ENCODE measurements around the gene PCBP3. TPM values are rescaled to one million over a fixed set of nuclear protein-coding genes. Genes with fewer than 3 reads are reported as not detected.
"Not testable (repeated sequence)": the region's sequence is repeated elsewhere in the genome, so short reads cannot be mapped to it uniquely, and the experiment has no call there.

PCBP3 gene
- polyA plus RNA-seq, 1 donor (not counting 4 experiments of a cell fraction or from before 2014, with no cell fraction given) = 0.25 TPM

DNA sequence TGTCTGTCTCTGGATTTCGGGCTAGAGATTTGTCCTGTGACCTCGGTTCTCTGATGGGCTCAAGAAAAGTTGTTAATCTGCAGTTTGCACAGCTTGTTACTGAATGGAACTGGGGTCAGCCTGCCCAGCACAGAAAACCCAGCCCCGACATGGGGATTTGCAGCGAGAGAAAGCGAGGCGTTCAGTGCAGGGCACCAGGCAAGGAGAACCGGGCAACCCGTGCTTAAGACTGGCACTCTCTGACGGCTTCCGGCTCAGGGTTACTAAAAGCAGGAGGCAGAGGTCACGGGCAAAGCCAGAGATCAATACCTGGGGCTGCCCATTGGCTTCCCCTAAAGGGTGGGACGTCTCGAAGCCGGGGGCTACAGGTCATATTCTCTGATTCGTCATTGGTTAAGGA, 308.2 kb downstream of the PCBP3 start:
- peaks cover 22% of the 10 kb centered on the region for H3K4me1 ChIP-seq (ENCODE audit: control insufficient read depth, extremely low read depth, insufficient read depth, low read length)
- H3K4me2 ChIP-seq (ENCODE audit: control insufficient read depth, extremely low read depth, insufficient read depth, low read depth, low read length) = no peak overlapping the region
- no peak for FAIRE-seq
- H4K20me1 ChIP-seq (ENCODE audit: control insufficient read depth, extremely low read depth, insufficient read depth, low read length) = no peaks in the 10 kb centered on the region
- dilution Hi-C loops (cut with MboI; ENCODE audit: extremely low pct_ligation_motif_present, low sequenced_read_pairs) = no loop called here
- no peak overlapping the region for H2AFZ ChIP-seq (ENCODE audit: control insufficient read depth, low read length)
- H3K9me3 ChIP-seq (ENCODE audit: control insufficient read depth, low read depth, low read length) = no peaks in the 10 kb centered on the region
- H3K27ac ChIP-seq (ENCODE audit: control insufficient read depth, insufficient read depth, low read length) = no peak overlapping the region
- no peaks in the 10 kb centered on the region for H3K9me1 ChIP-seq (ENCODE audit: control insufficient read depth, extremely low read depth, insufficient read depth, low read length)
- H3K36me3 ChIP-seq (ENCODE audit: control insufficient read depth in 2 of 2, extremely low read depth in 1 of 2, insufficient read depth in 2 of 2, low read length in 2 of 2) = no peaks in the 10 kb centered on the region
- H3K27me3 ChIP-seq (ENCODE audit: control insufficient read depth, extremely low read depth, insufficient read depth, low read length) = peaks cover 36% of the 10 kb centered on the region
- TF ChIP-seq, protein P1, sequence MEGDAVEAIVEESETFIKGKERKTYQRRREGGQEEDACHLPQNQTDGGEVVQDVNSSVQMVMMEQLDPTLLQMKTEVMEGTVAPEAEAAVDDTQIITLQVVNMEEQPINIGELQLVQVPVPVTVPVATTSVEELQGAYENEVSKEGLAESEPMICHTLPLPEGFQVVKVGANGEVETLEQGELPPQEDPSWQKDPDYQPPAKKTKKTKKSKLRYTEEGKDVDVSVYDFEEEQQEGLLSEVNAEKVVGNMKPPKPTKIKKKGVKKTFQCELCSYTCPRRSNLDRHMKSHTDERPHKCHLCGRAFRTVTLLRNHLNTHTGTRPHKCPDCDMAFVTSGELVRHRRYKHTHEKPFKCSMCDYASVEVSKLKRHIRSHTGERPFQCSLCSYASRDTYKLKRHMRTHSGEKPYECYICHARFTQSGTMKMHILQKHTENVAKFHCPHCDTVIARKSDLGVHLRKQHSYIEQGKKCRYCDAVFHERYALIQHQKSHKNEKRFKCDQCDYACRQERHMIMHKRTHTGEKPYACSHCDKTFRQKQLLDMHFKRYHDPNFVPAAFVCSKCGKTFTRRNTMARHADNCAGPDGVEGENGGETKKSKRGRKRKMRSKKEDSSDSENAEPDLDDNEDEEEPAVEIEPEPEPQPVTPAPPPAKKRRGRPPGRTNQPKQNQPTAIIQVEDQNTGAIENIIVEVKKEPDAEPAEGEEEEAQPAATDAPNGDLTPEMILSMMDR (optimal IDR thresholded peaks at IDR 0.05 in 1 of 3, IDR thresholded peaks at IDR 0.05 in 1 of 3, conservative IDR thresholded peaks at IDR 0.05 in 1 of 3; ENCODE audit: extremely low read depth in 1 of 3, insufficient read depth in 2 of 3, low read length in 3 of 3) = no peak
- no peak for TF ChIP-seq EZH2 (IDR thresholded peaks at IDR 0.05; ENCODE audit: low read length)
- H3K4me3 ChIP-seq (ENCODE audit: control insufficient read depth in 2 of 3, extremely low read depth in 1 of 3, insufficient read depth in 2 of 3, low read depth in 1 of 3, low read length in 3 of 3) = no peak overlapping the region
- H3K9ac ChIP-seq (ENCODE audit: control insufficient read depth, extremely low read depth, insufficient read depth, low read length) = no peak overlapping the region
- DNase-seq (ENCODE audit: low read depth, low spot score) = no peak
- no peaks in the 10 kb centered on the region for H3K79me2 ChIP-seq (ENCODE audit: control insufficient read depth, insufficient read depth, low read length)

DNA sequence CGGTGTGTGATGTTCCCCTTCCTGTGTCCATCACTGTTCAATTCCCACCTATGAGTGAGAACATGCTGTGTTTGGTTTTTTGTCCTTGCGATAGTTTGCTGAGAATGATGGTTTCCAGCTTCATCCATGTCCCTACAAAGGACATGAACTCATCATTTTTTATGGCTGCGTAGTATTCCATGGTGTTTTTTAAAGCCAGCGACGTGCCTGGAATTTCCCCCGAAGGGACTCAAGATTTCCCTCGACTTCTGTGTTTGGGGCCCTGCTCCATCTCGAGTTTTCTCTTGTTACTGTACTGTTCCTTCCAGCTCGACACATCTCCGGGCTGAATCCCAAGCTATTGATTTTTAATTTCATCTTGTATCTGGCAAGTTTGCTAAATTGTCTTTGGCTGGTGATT, 309.0 kb downstream of the PCBP3 start:
- FAIRE-seq = not testable (repeated sequence)

DNA sequence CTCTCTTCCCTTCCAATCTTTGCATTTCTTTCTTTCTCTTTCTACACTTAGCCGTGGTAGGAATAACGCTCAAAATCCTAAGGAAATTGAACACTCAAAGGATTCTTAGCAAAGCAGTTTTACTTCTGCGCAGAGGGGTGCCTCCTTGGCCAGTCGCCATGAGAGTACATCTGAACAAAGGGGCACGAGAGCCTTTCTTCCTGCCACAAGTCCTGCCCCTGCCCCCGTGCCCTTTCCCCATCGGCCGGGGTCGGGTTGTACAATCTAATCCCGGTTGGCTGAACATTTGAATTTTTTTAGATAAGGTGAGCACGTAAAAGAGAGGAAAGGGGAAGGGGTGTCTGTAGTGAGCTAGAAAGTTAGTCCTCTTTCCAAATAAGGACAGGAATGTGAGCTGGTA, 309.4 kb downstream of the PCBP3 start:
- no peak overlapping the region for H3K4me2 ChIP-seq (ENCODE audit: control insufficient read depth, extremely low read depth, insufficient read depth, low read depth, low read length)
- H3K9ac ChIP-seq (ENCODE audit: control insufficient read depth, extremely low read depth, insufficient read depth, low read length) = no peak overlapping the region
- no peaks in the 10 kb centered on the region for H3K9me1 ChIP-seq (ENCODE audit: control insufficient read depth, extremely low read depth, insufficient read depth, low read length)
- dilution Hi-C loops (cut with MboI; ENCODE audit: extremely low pct_ligation_motif_present, low sequenced_read_pairs) = no loop called here
- H4K20me1 ChIP-seq (ENCODE audit: control insufficient read depth, extremely low read depth, insufficient read depth, low read length) = no peaks in the 10 kb centered on the region
- H3K4me1 ChIP-seq (ENCODE audit: control insufficient read depth, extremely low read depth, insufficient read depth, low read length) = peaks cover 22% of the 10 kb centered on the region
- H2AFZ ChIP-seq (ENCODE audit: control insufficient read depth, low read length) = no peak overlapping the region
- no peak for FAIRE-seq
- no peak overlapping the region for H3K27ac ChIP-seq (ENCODE audit: control insufficient read depth, insufficient read depth, low read length)
- no peaks in the 10 kb centered on the region for H3K79me2 ChIP-seq (ENCODE audit: control insufficient read depth, insufficient read depth, low read length)
- no peaks in the 10 kb centered on the region for H3K36me3 ChIP-seq (ENCODE audit: control insufficient read depth in 2 of 2, extremely low read depth in 1 of 2, insufficient read depth in 2 of 2, low read length in 2 of 2)
- H3K4me3 ChIP-seq (ENCODE audit: control insufficient read depth in 2 of 3, extremely low read depth in 1 of 3, insufficient read depth in 2 of 3, low read depth in 1 of 3, low read length in 3 of 3) = no peak overlapping the region
- no peaks in the 10 kb centered on the region for H3K9me3 ChIP-seq (ENCODE audit: control insufficient read depth, low read depth, low read length)
- H3K27me3 ChIP-seq (ENCODE audit: control insufficient read depth, extremely low read depth, insufficient read depth, low read length) = peaks cover 31% of the 10 kb centered on the region
- TF ChIP-seq, protein P1 (optimal IDR thresholded peaks at IDR 0.05 in 1 of 3, IDR thresholded peaks at IDR 0.05 in 1 of 3, conservative IDR thresholded peaks at IDR 0.05 in 1 of 3; ENCODE audit: extremely low read depth in 1 of 3, insufficient read depth in 2 of 3, low read length in 3 of 3) = no peak
- TF ChIP-seq EZH2 (IDR thresholded peaks at IDR 0.05; ENCODE audit: low read length) = no peak
- no peak for DNase-seq (ENCODE audit: low read depth, low spot score)

More for the DNA sequence above, 309.0 kb downstream of the PCBP3 start:
- H3K27ac ChIP-seq (ENCODE audit: control insufficient read depth, insufficient read depth, low read length); H3K9me1 ChIP-seq (ENCODE audit: control insufficient read depth, extremely low read depth, insufficient read depth, low read length); H3K9me3 ChIP-seq (ENCODE audit: control insufficient read depth, low read depth, low read length); H2AFZ ChIP-seq (ENCODE audit: control insufficient read depth, low read length); H3K9ac ChIP-seq (ENCODE audit: control insufficient read depth, extremely low read depth, insufficient read depth, low read length); H3K36me3 ChIP-seq (ENCODE audit: control insufficient read depth in 2 of 2, extremely low read depth in 1 of 2, insufficient read depth in 2 of 2, low read length in 2 of 2); dilution Hi-C loops (cut with MboI; ENCODE audit: extremely low pct_ligation_motif_present, low sequenced_read_pairs); H3K4me3 ChIP-seq (ENCODE audit: control insufficient read depth in 2 of 3, extremely low read depth in 1 of 3, insufficient read depth in 2 of 3, low read depth in 1 of 3, low read length in 3 of 3); H3K79me2 ChIP-seq (ENCODE audit: control insufficient read depth, insufficient read depth, low read length); H4K20me1 ChIP-seq (ENCODE audit: control insufficient read depth, extremely low read depth, insufficient read depth, low read length); DNase-seq (ENCODE audit: low read depth, low spot score); H3K4me2 ChIP-seq (ENCODE audit: control insufficient read depth, extremely low read depth, insufficient read depth, low read depth, low read length): not testable (repeated sequence)
- H3K4me1 ChIP-seq (ENCODE audit: control insufficient read depth, extremely low read depth, insufficient read depth, low read length) = peaks cover 22% of the 10 kb centered on the region
- peaks cover 35% of the 10 kb centered on the region for H3K27me3 ChIP-seq (ENCODE audit: control insufficient read depth, extremely low read depth, insufficient read depth, low read length)
